Left cardiac atrium (tissue), 4 donors: ENCODE measurements around the gene HEY2. TPM values are rescaled to one million over a fixed set of nuclear protein-coding genes. Genes with fewer than 3 reads are reported as not detected.

Source experiments
- ATAC-seq, 2 donors: fragments of 200-7000 bp; cut with Tn5 transposase; one replicate each; pipeline ENCODE4 v1.9.1; 2020; ENCODE audit warnings: mild to moderate bottlenecking in 2 of 2, moderate library complexity in 2 of 2
- DNase-seq: peaks from one replicate; pipeline ENCODE4 v3.0.0-alpha.2; 2020
- intact Hi-C, 2 donors: fragments of 100-400 bp; cut with DNase I; formaldehyde crosslinking; loops; one replicate each; pipeline versions ENCODE4 v1.14.1 to v1.15.1; 2022 to 2023
- total RNA-seq, 2 donors: library from RNA; stranded (reverse); fragmentation: NEBNext Ultra II Directional; extraction: Animal tissue kit (Norgen Biotek cat#: 25700); gene quantifications; one replicate each; pipeline ENCODE4 v1.2.1, GENCODE V29; 2021
- donor health status: DM: no; HTN: yes; CAD: no.
- donor health status: DM: no; HTN: yes; CAD: no; lungs with severe emphysema.
- donor health status: DM: yes; HTN: yes; CAD: no.
- donor health status: Dilated cardiomyopathy.

Gene HEY2
- total RNA-seq, 2 donors from 2014 or later, result 2.1 to 2.5 TPM

- intact Hi-C loops, result no loop called here
- DNase-seq, result no peak
- no peak for ATAC-seq
These were observed 58.6 kb downstream of the HEY2 start for GRCh38 chr6:125808060-125808459.

- no peak for ATAC-seq
- intact Hi-C loops, result no loop called here
- no peak for DNase-seq
These were observed 59.2 kb downstream of the HEY2 start for GRCh38 chr6:125808591-125808990.

GRCh38 chr6:125809570-125810170 lies 60.2 kb downstream of the HEY2 start:
- DNase-seq, result no peak
- intact Hi-C loops, result no loop called here
- no peak for ATAC-seq

GRCh38 chr6:125810445-125810844 lies 61.0 kb downstream of the HEY2 start:
- no peak for ATAC-seq
- intact Hi-C loops, result no loop called here

More at GRCh38 chr6:125810445-125810844, 61.0 kb downstream of the HEY2 start:
- DNase-seq, result no peak

Other genes with a start within 250 kb of the HEY2 start
- gene NCOA7, start 41.3 kb downstream of the HEY2 start, total RNA-seq, result 10 to 100 TPM; 18.4 to 24.8 TPM
- 10 to 100 TPM; 22.1 to 27.5 TPM for gene HINT3, start 207.1 kb downstream of the HEY2 start, total RNA-seq
- 10 to 100 TPM in 1 of 2 donors, 1 to 10 TPM in 1; 7.9 to 14.8 TPM for gene TRMT11, start 236.9 kb downstream of the HEY2 start, total RNA-seq